Anterior cingulate cortex (tissue), 58 donors: ENCODE data around the gene NAV2.
"Not testable (repeated sequence)": the region's sequence is repeated elsewhere in the genome, so short reads cannot be mapped to it uniquely, and the experiment has no call there.

Experiments used
- DNase-seq, 58 donors: peaks; one replicate each; lab custom pipeline; 2025; lab: John Stamatoyannopoulos, UW

Gene NAV2

GRCh38 chr11:19876750-19877149, 164.1 kb downstream of the NAV2 start:
- no peak for DNase-seq

DNA sequence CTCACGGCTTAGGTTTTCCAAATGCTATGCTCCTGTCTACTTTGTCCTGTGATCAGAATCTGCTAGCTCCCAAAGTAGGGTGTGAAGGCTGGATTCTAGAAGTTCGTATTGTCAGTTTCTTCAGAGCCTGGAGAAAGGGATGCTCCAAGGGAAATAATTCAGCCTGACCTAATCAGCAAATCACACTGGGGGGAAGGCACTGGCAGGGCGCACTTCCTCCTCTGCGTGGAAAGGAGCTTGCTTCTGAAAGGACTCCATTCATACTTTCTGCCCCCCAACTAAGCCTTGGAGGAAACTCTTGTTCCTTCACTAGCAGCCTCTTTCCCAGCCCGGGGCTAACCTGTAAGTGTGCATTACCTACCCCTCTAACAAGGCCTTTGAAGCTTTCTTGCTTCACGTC, 165.9 kb downstream of the NAV2 start:
- no peak for DNase-seq

GRCh38 chr11:19879307-19880087, 166.9 kb downstream of the NAV2 start:
- peak in 15 of 58 donors; percentile 7 to 61 (median 24) for DNase-seq

GRCh38 chr11:19880088-19880345, 167.4 kb downstream of the NAV2 start:
- no peak for DNase-seq

DNA sequence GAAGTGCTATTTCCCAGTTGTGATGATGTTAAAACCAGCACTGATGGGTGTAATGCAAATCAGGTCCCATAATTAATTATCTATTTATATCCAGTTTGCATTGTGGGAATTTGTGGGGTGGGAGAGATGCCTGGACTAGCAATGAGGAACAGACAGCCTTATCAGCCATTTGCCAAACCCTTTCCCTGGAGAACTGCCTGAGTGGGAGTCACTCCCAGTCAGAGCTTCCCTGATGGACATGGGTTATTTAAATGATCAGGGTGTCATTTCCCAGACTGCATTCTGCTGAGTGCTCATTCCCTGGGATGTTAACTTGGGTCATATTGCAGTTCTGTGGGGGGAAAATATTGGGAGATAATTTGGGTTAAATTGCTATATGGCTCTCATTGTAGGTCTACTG, 168.5 kb downstream of the NAV2 start:
- peak in 1 of 58 donors; percentile 29 for DNase-seq

GRCh38 chr11:19882356-19882755, 169.7 kb downstream of the NAV2 start:
- no peak for DNase-seq

DNA sequence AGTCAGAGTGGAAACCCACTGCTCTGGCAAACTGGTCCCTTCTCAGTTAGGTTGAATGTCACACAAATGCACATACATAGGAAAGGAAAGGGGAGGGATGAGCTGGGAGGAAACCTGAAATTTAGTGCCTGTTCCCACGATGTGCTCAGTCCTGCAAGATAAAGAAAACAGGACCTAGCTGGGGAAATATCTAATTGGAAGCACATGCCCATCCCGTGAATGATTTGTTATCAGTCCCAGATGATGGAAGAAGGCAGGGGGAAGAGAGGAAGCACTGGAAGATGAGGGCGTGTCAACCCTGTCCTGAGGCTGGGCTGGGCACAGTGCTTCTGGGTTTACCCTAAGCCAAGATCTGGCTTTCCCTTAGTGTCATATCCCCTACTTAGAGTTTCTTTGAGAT, 173.9 kb downstream of the NAV2 start:
- DNase-seq, result no peak

DNA sequence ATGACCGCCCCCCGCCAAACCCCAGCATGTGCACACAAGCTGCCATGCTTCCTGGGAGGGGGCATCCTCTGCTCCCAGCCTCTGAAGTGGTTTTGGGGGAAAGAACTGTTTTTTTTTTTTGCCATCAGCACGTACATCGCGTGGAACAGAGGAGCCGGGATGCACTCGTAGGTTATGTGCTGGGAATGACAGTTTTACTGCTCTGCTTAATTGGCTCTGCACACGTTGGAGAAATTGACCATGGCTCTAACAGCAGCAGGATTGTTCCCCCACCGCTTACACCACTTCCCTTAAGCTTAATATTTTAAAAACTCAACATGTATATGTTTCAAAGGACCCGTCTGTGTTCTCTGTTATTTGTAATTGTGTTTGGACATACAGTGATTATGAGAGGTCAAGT, 175.2 kb downstream of the NAV2 start:
- no peak for DNase-seq

DNA sequence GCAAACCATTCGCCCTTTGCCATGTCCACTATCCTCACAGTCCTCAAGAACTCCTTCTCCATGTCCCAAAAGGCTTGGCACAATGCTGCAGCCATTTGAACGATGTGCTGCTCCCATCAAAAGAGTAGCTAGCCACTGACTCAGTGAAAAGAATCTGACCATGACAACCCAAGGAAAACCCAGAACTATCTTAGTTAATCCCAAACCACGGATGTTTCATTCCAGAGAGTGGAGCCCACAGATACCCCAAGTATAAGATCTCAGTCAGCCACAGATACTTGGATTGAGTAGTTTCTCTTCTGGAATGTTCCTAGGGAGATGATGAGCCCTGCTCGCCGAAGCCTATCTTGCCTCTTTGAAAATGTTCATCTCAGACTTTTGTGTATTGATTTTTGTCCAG, 176.9 kb downstream of the NAV2 start:
- no peak for DNase-seq

- no peak for DNase-seq
Observed at GRCh38 chr11:19890308-19890707, 177.7 kb downstream of the NAV2 start.

- DNase-seq, result no peak
Observed at GRCh38 chr11:19891022-19891421, 178.4 kb downstream of the NAV2 start.

- DNase-seq, result no peak
Observed at GRCh38 chr11:19892387-19892786, 179.8 kb downstream of the NAV2 start.

GRCh38 chr11:19892876-19893275, 180.2 kb downstream of the NAV2 start:
- no peak for DNase-seq

GRCh38 chr11:19894404-19894803, 181.8 kb downstream of the NAV2 start:
- no peak for DNase-seq

DNA sequence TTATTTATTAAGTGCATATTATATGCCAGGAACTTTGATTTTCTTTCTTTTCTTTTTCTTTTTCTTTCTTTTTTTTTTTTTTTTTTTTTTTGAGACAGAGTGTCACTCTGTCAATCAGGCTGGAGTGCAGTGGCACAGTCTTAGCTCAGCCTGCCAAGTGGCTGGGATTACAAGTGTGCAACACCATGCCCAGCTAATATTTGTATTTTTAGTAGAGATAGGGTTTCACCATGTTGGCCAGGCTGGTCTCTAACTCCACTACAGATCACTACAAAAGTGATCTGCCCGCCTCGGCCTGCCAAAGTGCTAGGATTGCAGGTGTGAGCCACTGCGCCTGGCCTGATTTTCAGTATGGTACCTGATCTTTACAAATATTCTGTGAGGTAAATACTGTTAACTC, 182.4 kb downstream of the NAV2 start:
- DNase-seq, result not testable (repeated sequence)

DNA sequence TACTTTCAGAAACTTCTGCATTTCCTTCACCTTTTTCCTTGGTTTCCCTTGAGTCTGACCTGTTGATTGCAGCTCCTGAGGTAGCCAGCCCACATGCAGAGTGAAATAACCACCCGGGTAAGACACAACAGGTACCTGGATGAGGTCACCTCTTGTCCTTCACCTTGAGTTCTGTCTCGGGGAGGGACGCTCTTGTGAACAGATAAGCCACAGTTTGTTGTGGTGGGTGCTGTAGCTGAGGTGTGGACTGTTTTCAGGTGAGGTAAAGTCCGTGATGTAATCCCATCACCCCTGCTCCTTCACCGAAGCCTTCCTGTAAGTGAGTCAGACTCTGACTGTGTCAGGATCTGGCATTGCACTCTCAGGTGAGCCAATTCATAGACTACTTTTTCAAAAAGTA, 183.1 kb downstream of the NAV2 start:
- DNase-seq, result no peak

- peak in 52 of 58 donors; percentile 22 to 84 (median 62) for DNase-seq
Observed at GRCh38 chr11:19903620-19904069, 191.0 kb downstream of the NAV2 start.

DNA sequence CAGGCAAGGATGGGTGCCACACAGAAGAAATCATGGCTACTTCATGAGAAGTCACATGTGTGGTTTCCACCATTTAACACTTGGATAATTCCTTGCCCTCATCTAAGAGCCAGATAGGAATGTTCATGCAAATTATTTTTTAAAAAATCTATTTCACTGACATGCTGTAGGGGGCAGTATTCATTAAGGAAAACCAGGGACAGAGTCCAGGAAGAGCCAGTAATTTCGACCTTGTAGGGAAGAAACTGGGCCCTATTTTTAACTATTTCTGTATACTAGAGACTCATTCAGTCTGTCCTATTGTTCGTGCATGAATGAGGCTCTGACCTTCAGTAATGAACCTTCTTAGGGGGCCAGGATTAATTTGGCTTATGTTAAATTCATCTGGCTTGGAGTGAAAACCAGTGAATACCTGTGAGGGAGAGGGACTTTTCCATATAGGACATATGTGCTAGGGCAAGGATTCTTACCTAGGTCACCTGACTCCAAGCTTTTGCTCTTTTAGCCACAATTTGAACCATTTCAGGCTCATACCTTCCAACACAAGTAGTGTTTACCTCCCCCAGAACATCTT, 192.7 kb downstream of the NAV2 start:
- DNase-seq, result peak in 2 of 58 donors; percentile 21 to 23

- no peak for DNase-seq
Observed at GRCh38 chr11:19906126-19906525, 193.5 kb downstream of the NAV2 start.

- no peak for DNase-seq
Observed at GRCh38 chr11:19907008-19907579, 194.5 kb downstream of the NAV2 start.

DNA sequence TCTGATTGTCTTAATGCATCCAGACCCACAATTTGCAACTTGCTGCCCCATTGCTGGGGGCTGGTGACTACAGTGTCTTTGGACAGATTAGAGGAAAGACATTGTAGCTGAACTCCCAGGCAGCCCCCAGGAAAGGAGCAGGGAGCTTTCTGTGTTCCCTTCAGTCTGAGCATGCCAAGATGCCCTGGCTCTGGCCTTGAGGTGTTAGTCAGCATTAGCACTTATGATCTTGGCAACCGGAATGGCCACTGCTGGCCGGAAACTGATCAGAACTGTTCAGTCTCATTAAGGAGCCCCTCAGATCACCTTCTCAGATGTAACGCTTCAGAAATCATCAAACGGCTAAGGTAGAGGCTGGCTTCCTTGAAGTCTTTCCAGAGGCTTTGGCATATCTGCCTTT, 195.2 kb downstream of the NAV2 start:
- no peak for DNase-seq

GRCh38 chr11:19910931-19911330, 198.3 kb downstream of the NAV2 start:
- DNase-seq, result no peak
